A673 (cell line): ENCODE data around the gene MAN2A2. TPM values are rescaled to one million over a fixed set of nuclear protein-coding genes. Genes with fewer than 3 reads are reported as not detected.

ENCODE experiments used
- BruUV-seq: library from RNA; stranded (reverse); fragments of 400-500 nt; replicated peaks from 2 replicates; lab custom pipeline; 2021; lab: Mats Ljungman, UMichigan
- CTCF ChIA-PET: fragments of 300-600 bp; sonication (Branson Sonifier 250); formaldehyde crosslinking; loops from one replicate; lab custom pipeline; 2022; ENCODE audit warnings: antibody characterized with exemption; lab: Charles Lee
- POLR2A ChIA-PET: fragments of 300-600 bp; sonication (Branson Sonifier 250); formaldehyde crosslinking; loops from one replicate; lab custom pipeline; 2022; ENCODE audit warnings: antibody characterized with exemption; ENCODE audit not compliant: low non-redundant PET; lab: Charles Lee
- DNase-seq: peaks from one replicate; pipeline ENCODE4 v3.0.0-alpha.2; 2015; ENCODE audit warnings: low spot score
- H3K27ac ChIP-seq: fragments of 200-600 bp; sonication (generic); 2 replicates; pipeline ENCODE4 v1.5.1; 2016; ENCODE audit warnings: mixed run types, low read depth, mild to moderate bottlenecking, mixed read lengths, antibody characterized with exemption, low read length; ENCODE audit not compliant: poor library complexity, severe bottlenecking
- H3K27me3 ChIP-seq: fragments of 200-600 bp; sonication (generic); replicated peaks from 2 replicates; pipeline ENCODE4 v1.6.1; 2017; ENCODE audit warnings: mixed run types, low read depth, mild to moderate bottlenecking, mixed read lengths, antibody characterized with exemption, low read length; ENCODE audit not compliant: insufficient read depth, poor library complexity
- H3K36me3 ChIP-seq: fragments of 200-600 bp; sonication (generic); 2 replicates; pipeline ENCODE4 v1.6.1; 2016; ENCODE audit warnings: mixed run types, mild to moderate bottlenecking, mixed read lengths, antibody characterized with exemption, low read length; ENCODE audit not compliant: insufficient read depth, poor library complexity, severe bottlenecking
- H3K4me1 ChIP-seq: fragments of 200-600 bp; sonication (generic); 2 replicates; pipeline ENCODE4 v1.6.1; 2017; ENCODE audit warnings: mixed run types, mild to moderate bottlenecking, mixed read lengths, antibody characterized with exemption, low read length; ENCODE audit not compliant: insufficient read depth, poor library complexity, severe bottlenecking
- H3K4me3 ChIP-seq: fragments of 200-600 bp; sonication (generic); 2 replicates; pipeline ENCODE4 v1.5.1; 2016; ENCODE audit warnings: low read depth, mixed run types, mild to moderate bottlenecking, mixed read lengths, low read length; ENCODE audit not compliant: poor library complexity, severe bottlenecking
- H3K9me3 ChIP-seq: fragments of 200-600 bp; sonication (generic); 2 replicates; pipeline ENCODE4 v1.6.1; 2016; ENCODE audit warnings: mixed run types, low read depth, mild to moderate bottlenecking, mixed read lengths, antibody characterized with exemption, low read length; ENCODE audit not compliant: poor library complexity, severe bottlenecking
- CTCF ChIP-seq: fragments of 300-800, 200-600 bp; sonication (generic); conservative IDR thresholded peaks from 2 replicates; pipeline ENCODE4 v1.5.1; 2017; ENCODE audit warnings: low read depth, mild to moderate bottlenecking, antibody characterized with exemption, low read length, moderate library complexity, mixed read lengths
- EZH2 ChIP-seq: fragments of 200-600 bp; sonication (generic); IDR thresholded peaks from 2 replicates; pipeline ENCODE4 v1.6.1; 2017; ENCODE audit warnings: borderline replicate concordance, low read depth, mild to moderate bottlenecking, mixed read lengths, antibody characterized with exemption, low read length; ENCODE audit not compliant: poor library complexity, severe bottlenecking
- intact Hi-C: fragments of 100-400 bp; cut with micrococcal nuclease; formaldehyde crosslinking; loops from one replicate; pipeline ENCODE4 v1.10.0; 2022; ENCODE audit not compliant: unreplicated experiment
- total RNA-seq: library from RNA; stranded (reverse); gene quantifications from 2 replicates; pipeline ENCODE4 v1.2.3, GENCODE V29; 2021

The MAN2A2 gene
- total RNA-seq, 1 experiment from 2014 or later, result 75.7 TPM

GRCh38 chr15:90884719-90885431 is 18.2 kb upstream of the MAN2A2 start:
- H3K27ac ChIP-seq, result no peak overlapping the region

GRCh38 chr15:90885432-90886290 is 17.4 kb upstream of the MAN2A2 start:
- H3K27ac ChIP-seq, result no peak overlapping the region
- no TSS peak for BruUV-seq

More at GRCh38 chr15:90884719-90885431, 18.2 kb upstream of the MAN2A2 start:
- TF ChIP-seq EZH2 (no peak), CTCF (no peak)
- intact Hi-C loops, result loop anchor here (5.0 kb wide), 2 partner anchors 178 to 398 kb away; no protein-coding TSS in a partner anchor
- Histone ChIP-seq H3K9me3 (no peaks in the 10 kb centered on the region), H3K4me1 (no peaks in the 10 kb centered on the region), H3K4me3 (no peak overlapping the region), H3K36me3 (peaks cover 16% of the 10 kb centered on the region), H3K27me3 (no peaks in the 10 kb centered on the region)
- ChIA-PET CTCF (interaction anchor here (0.5 to 2.5 kb wide), 5 partner anchors 10 to 565 kb away, joined by 3 to 17 read pairs (median 3); no protein-coding TSS in a partner anchor), POLR2A (no interaction called here)
- no peak for DNase-seq
- no TSS peak for BruUV-seq

More at GRCh38 chr15:90885432-90886290, 17.4 kb upstream of the MAN2A2 start:
- POLR2A ChIA-PET, result no interaction called here
- Histone ChIP-seq H3K9me3 (no peaks in the 10 kb centered on the region), H3K4me1 (no peaks in the 10 kb centered on the region), H3K36me3 (peaks cover 11% of the 10 kb centered on the region), H3K27me3 (no peaks in the 10 kb centered on the region), H3K4me3 (no peak overlapping the region)
- intact Hi-C loops, result loop anchor here (1.0 to 5.0 kb wide), 4 partner anchors 178 to 565 kb away; no protein-coding TSS in a partner anchor
- DNase-seq, result peak; percentile 80
- TF ChIP-seq EZH2 (no peak), CTCF (peak; percentile 98)
- CTCF ChIA-PET, result interaction anchor here (0.5 to 2.5 kb wide), 10 partner anchors 10 to 968 kb away, joined by 3 to 17 read pairs (median 4); partner anchors contain the start of gene BLM
